GM13976 (cell line): ENCODE results near the gene EHF.

Experiments used
- DNase-seq: peaks from one replicate; pipeline ENCODE4 v3.0.0; 2012; ENCODE audit warnings: low spot score
- in situ Hi-C: fragments of 300-500 bp; cut with MboI; formaldehyde crosslinking; loops from one replicate; pipeline ENCODE4 v1.12.0; 2022; ENCODE audit warnings: low sequenced_read_pairs, mixed read lengths, inconsistent platforms; ENCODE audit not compliant: unreplicated experiment
- TF ChIP-seq, protein P1 (sequence below): IDR thresholded peaks from 2 replicates; pipeline ENCODE4 v1.5.1; 2012; ENCODE audit warnings: borderline replicate concordance, mild to moderate bottlenecking; ENCODE audit not compliant: insufficient read depth; ENCODE audit errors: extremely low read depth, missing control alignments, control extremely low read depth

Gene EHF

GRCh38 chr11:34658071-34659015, 37.5 kb downstream of the EHF start:
- no peak for DNase-seq
- TF ChIP-seq, protein P1, sequence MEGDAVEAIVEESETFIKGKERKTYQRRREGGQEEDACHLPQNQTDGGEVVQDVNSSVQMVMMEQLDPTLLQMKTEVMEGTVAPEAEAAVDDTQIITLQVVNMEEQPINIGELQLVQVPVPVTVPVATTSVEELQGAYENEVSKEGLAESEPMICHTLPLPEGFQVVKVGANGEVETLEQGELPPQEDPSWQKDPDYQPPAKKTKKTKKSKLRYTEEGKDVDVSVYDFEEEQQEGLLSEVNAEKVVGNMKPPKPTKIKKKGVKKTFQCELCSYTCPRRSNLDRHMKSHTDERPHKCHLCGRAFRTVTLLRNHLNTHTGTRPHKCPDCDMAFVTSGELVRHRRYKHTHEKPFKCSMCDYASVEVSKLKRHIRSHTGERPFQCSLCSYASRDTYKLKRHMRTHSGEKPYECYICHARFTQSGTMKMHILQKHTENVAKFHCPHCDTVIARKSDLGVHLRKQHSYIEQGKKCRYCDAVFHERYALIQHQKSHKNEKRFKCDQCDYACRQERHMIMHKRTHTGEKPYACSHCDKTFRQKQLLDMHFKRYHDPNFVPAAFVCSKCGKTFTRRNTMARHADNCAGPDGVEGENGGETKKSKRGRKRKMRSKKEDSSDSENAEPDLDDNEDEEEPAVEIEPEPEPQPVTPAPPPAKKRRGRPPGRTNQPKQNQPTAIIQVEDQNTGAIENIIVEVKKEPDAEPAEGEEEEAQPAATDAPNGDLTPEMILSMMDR = no peak
- in situ Hi-C loops = no loop called here

- in situ Hi-C loops = no loop called here
- TF ChIP-seq, protein P1 = no peak
- no peak for DNase-seq
Measured at GRCh38 chr11:34659096-34659733, 38.3 kb downstream of the EHF start.

GRCh38 chr11:34665077-34665835, 44.4 kb downstream of the EHF start:
- DNase-seq = no peak
- TF ChIP-seq, protein P1 = no peak
- in situ Hi-C loops = no loop called here

- TF ChIP-seq, protein P1 = no peak
- DNase-seq = no peak
- in situ Hi-C loops = no loop called here
Measured at GRCh38 chr11:34667810-34668582, 47.1 kb downstream of the EHF start.

DNA sequence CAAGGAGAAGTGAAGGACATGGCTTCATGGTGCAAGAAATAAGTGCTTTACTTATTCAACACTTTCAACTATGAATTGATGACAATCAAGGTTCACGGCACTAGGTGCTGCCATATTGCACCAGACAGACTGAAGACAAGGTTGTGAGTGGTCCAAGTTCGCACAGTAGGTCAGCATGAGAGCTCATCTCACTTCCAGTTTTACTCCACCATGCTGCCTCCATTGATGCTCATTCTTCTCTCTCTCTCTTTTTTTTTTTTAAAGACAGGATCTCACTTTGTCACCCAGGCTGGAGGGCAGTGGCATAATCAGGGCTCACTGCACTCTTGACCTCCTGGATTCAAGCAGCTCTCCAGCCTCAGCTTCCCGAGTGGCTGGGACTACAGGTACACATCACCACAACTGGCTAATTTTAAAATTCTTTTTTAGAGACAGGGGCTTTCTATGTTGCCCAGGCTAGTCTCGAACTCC, 47.7 kb downstream of the EHF start:
- DNase-seq = no peak

More for the DNA sequence above, 47.7 kb downstream of the EHF start:
- in situ Hi-C loops = no loop called here
- TF ChIP-seq, protein P1 = no peak
